Fibroblast of lung (primary cell): ENCODE results near the gene KLF3.

Source experiments
- CTCF ChIP-seq, 2 donors: IDR thresholded peaks in 1 of 2; conservative IDR thresholded peaks in 1 of 2; 1 replicate in 1 of 2; 2 replicates in 1 of 2; pipeline ENCODE4 v1.5.1; 2011 to 2012; ENCODE audit warnings: low read length in 2 of 2, control low read depth in 1 of 2, inconsistent platforms in 1 of 2, low read depth in 1 of 2, mild to moderate bottlenecking in 1 of 2
- EZH2 ChIP-seq: IDR thresholded peaks from 2 replicates; pipeline ENCODE4 v1.5.1; 2012; ENCODE audit warnings: low read length, control low read depth, mild to moderate bottlenecking; ENCODE audit errors: missing control alignments

- TF ChIP-seq CTCF (conservative IDR thresholded peaks at IDR 0.05 in 1 of 2, IDR thresholded peaks at IDR 0.05 in 1 of 2; ENCODE audit: low read depth in 1 of 2, low read length in 2 of 2): no peak
- TF ChIP-seq EZH2: no peak
Measured at GRCh38 chr4:38660838-38661237, 3.2 kb upstream of the KLF3 start.
